Measurements from ENCODE around the gene UPK3A. TPM values are rescaled to one million over a fixed set of nuclear protein-coding genes. Genes with fewer than 3 reads are reported as not detected.

Gene UPK3A
- total and polyA plus RNA-seq, 2 experiments from 2014 or later = 0.47 TPM; not detected in 1

DNA sequence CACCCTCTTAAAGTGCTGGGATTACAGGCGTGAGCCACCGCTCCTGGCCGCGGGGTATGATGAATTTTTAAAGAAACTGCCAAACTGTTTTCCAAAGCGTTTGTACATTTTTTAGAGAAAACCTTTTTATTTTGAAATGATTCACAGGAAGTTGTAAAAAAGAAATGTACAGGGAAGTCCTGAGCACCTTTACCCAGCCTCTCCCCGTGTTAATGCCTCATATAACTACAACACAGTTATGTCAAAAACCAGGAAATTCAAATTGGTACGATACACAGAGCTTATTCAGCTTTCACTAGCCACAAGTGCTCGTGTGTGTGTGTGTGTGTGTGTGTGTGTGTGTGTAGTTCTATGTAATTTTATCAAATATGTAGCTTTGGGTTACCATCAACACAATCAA lies 18.0 kb downstream of the UPK3A start:
- no peak for ATAC-seq

More for the DNA sequence above, 18.0 kb downstream of the UPK3A start:
- Mint-ChIP-seq H3K4me1 (peaks cover 15% of the 10 kb centered on the region), H3K36me3 (ENCODE audit: low read depth) (no peaks in the 10 kb centered on the region), H3K4me3 (no peak overlapping the region), H3K9me3 (no peaks in the 10 kb centered on the region), H3K27me3 (ENCODE audit: insufficient read depth, low read depth, poor library complexity) (peaks cover 14% of the 10 kb centered on the region), H3K27ac (no peak overlapping the region)
- Histone ChIP-seq H3K4me2 (no peak overlapping the region), H3K4me1 (ENCODE audit: insufficient read depth) (peaks cover 8% of the 10 kb centered on the region; the same call in 1 of the 2 replicates), H4K20me1 (replicated peaks; ENCODE audit: insufficient read depth) (no peaks in the 10 kb centered on the region), H3K27me3 (ENCODE audit: insufficient read depth) (no peaks in the 10 kb centered on the region), H3F3A (replicated peaks; ENCODE audit: low read depth) (no peaks in the 10 kb centered on the region), H3K36me3 (ENCODE audit: insufficient read depth) (no peaks in the 10 kb centered on the region), H3K79me2 (replicated peaks; ENCODE audit: insufficient read depth) (no peaks in the 10 kb centered on the region), H3K27ac (ENCODE audit: low read depth) (no peak overlapping the region), H3K9me2 (ENCODE audit: insufficient read depth) (no peaks in the 10 kb centered on the region), H3K4me3 (no peak overlapping the region), H2AFZ (no peak overlapping the region)
- TF ChIP-seq, protein P1, sequence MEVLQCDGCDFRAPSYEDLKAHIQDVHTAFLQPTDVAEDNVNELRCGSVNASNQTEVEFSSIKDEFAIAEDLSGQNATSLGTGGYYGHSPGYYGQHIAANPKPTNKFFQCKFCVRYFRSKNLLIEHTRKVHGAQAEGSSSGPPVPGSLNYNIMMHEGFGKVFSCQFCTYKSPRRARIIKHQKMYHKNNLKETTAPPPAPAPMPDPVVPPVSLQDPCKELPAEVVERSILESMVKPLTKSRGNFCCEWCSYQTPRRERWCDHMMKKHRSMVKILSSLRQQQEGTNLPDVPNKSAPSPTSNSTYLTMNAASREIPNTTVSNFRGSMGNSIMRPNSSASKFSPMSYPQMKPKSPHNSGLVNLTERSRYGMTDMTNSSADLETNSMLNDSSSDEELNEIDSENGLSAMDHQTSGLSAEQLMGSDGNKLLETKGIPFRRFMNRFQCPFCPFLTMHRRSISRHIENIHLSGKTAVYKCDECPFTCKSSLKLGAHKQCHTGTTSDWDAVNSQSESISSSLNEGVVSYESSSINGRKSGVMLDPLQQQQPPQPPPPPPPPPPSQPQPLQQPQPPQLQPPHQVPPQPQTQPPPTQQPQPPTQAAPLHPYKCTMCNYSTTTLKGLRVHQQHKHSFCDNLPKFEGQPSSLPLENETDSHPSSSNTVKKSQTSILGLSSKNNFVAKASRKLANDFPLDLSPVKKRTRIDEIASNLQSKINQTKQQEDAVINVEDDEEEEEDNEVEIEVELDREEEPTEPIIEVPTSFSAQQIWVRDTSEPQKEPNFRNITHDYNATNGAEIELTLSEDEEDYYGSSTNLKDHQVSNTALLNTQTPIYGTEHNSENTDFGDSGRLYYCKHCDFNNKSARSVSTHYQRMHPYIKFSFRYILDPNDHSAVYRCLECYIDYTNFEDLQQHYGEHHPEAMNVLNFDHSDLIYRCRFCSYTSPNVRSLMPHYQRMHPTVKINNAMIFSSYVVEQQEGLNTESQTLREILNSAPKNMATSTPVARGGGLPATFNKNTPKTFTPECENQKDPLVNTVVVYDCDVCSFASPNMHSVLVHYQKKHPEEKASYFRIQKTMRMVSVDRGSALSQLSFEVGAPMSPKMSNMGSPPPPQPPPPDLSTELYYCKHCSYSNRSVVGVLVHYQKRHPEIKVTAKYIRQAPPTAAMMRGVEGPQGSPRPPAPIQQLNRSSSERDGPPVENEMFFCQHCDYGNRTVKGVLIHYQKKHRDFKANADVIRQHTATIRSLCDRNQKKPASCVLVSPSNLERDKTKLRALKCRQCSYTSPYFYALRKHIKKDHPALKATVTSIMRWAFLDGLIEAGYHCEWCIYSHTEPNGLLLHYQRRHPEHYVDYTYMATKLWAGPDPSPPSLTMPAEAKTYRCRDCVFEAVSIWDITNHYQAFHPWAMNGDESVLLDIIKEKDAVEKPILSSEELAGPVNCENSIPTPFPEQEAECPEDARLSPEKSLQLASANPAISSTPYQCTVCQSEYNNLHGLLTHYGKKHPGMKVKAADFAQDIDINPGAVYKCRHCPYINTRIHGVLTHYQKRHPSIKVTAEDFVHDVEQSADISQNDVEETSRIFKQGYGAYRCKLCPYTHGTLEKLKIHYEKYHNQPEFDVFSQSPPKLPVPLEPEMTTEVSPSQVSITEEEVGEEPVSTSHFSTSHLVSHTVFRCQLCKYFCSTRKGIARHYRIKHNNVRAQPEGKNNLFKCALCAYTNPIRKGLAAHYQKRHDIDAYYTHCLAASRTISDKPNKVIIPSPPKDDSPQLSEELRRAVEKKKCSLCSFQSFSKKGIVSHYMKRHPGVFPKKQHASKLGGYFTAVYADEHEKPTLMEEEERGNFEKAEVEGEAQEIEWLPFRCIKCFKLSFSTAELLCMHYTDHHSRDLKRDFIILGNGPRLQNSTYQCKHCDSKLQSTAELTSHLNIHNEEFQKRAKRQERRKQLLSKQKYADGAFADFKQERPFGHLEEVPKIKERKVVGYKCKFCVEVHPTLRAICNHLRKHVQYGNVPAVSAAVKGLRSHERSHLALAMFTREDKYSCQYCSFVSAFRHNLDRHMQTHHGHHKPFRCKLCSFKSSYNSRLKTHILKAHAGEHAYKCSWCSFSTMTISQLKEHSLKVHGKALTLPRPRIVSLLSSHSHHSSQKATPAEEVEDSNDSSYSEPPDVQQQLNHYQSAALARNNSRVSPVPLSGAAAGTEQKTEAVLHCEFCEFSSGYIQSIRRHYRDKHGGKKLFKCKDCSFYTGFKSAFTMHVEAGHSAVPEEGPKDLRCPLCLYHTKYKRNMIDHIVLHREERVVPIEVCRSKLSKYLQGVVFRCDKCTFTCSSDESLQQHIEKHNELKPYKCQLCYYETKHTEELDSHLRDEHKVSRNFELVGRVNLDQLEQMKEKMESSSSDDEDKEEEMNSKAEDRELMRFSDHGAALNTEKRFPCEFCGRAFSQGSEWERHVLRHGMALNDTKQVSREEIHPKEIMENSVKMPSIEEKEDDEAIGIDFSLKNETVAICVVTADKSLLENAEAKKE (CRISPR knock-in tag; IDR thresholded peaks at IDR 0.05) = no peak
- TF ChIP-seq EZH2 (IDR thresholded peaks at IDR 0.05; ENCODE audit: low read depth, unreplicated experiment) (no peak), CREB1 (CRISPR knock-in tag; IDR thresholded peaks at IDR 0.05; ENCODE audit: low read depth) (no peak), NANOG (IDR thresholded peaks at IDR 0.05; ENCODE audit: borderline replicate concordance) (no peak), ZNF114 (CRISPR knock-in tag; IDR thresholded peaks at IDR 0.05) (no peak), POLR2AphosphoS5 (IDR thresholded peaks at IDR 0.05; ENCODE audit: low read depth) (no peak), JUNB (IDR thresholded peaks at IDR 0.05; ENCODE audit: unreplicated experiment) (no peak), ZNF331 (CRISPR knock-in tag; IDR thresholded peaks at IDR 0.05; ENCODE audit: low read depth) (no peak), EZH2phosphoT487 (IDR thresholded peaks at IDR 0.05; ENCODE audit: unreplicated experiment) (no peak), STAT1 (IDR thresholded peaks at IDR 0.05; ENCODE audit: unreplicated experiment) (no peak)
- TF ChIP-seq, protein P2, sequence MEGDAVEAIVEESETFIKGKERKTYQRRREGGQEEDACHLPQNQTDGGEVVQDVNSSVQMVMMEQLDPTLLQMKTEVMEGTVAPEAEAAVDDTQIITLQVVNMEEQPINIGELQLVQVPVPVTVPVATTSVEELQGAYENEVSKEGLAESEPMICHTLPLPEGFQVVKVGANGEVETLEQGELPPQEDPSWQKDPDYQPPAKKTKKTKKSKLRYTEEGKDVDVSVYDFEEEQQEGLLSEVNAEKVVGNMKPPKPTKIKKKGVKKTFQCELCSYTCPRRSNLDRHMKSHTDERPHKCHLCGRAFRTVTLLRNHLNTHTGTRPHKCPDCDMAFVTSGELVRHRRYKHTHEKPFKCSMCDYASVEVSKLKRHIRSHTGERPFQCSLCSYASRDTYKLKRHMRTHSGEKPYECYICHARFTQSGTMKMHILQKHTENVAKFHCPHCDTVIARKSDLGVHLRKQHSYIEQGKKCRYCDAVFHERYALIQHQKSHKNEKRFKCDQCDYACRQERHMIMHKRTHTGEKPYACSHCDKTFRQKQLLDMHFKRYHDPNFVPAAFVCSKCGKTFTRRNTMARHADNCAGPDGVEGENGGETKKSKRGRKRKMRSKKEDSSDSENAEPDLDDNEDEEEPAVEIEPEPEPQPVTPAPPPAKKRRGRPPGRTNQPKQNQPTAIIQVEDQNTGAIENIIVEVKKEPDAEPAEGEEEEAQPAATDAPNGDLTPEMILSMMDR (conservative IDR thresholded peaks at IDR 0.05; ENCODE audit: low read depth in 2 of 2) = no peak
- TF ChIP-seq, protein P3, sequence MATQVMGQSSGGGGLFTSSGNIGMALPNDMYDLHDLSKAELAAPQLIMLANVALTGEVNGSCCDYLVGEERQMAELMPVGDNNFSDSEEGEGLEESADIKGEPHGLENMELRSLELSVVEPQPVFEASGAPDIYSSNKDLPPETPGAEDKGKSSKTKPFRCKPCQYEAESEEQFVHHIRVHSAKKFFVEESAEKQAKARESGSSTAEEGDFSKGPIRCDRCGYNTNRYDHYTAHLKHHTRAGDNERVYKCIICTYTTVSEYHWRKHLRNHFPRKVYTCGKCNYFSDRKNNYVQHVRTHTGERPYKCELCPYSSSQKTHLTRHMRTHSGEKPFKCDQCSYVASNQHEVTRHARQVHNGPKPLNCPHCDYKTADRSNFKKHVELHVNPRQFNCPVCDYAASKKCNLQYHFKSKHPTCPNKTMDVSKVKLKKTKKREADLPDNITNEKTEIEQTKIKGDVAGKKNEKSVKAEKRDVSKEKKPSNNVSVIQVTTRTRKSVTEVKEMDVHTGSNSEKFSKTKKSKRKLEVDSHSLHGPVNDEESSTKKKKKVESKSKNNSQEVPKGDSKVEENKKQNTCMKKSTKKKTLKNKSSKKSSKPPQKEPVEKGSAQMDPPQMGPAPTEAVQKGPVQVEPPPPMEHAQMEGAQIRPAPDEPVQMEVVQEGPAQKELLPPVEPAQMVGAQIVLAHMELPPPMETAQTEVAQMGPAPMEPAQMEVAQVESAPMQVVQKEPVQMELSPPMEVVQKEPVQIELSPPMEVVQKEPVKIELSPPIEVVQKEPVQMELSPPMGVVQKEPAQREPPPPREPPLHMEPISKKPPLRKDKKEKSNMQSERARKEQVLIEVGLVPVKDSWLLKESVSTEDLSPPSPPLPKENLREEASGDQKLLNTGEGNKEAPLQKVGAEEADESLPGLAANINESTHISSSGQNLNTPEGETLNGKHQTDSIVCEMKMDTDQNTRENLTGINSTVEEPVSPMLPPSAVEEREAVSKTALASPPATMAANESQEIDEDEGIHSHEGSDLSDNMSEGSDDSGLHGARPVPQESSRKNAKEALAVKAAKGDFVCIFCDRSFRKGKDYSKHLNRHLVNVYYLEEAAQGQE (IDR thresholded peaks at IDR 0.05; ENCODE audit: unreplicated experiment) = no peak
- TF ChIP-seq, protein P4, sequence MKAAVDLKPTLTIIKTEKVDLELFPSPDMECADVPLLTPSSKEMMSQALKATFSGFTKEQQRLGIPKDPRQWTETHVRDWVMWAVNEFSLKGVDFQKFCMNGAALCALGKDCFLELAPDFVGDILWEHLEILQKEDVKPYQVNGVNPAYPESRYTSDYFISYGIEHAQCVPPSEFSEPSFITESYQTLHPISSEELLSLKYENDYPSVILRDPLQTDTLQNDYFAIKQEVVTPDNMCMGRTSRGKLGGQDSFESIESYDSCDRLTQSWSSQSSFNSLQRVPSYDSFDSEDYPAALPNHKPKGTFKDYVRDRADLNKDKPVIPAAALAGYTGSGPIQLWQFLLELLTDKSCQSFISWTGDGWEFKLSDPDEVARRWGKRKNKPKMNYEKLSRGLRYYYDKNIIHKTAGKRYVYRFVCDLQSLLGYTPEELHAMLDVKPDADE (IDR thresholded peaks at IDR 0.05) = no peak
- no peak for DNase-seq (ENCODE audit: low spot score)

Data from GM23338 (cell line).